GM18505 (cell line): Measurements from ENCODE around the gene CHI3L1.

ENCODE experiments used
- ATAC-seq: cut with Tn5 transposase; IDR thresholded peaks from one replicate; pipeline ENCODE4 v1.9.1; 2021; ENCODE audit not compliant: unreplicated experiment
- POLR2A ChIP-seq: IDR thresholded peaks from 4 replicates; pipeline ENCODE4 v1.6.1; 2011; ENCODE audit warnings: borderline replicate concordance; ENCODE audit not compliant: insufficient read depth, insufficient read length; ENCODE audit errors: extremely low read depth

CHI3L1 gene

DNA sequence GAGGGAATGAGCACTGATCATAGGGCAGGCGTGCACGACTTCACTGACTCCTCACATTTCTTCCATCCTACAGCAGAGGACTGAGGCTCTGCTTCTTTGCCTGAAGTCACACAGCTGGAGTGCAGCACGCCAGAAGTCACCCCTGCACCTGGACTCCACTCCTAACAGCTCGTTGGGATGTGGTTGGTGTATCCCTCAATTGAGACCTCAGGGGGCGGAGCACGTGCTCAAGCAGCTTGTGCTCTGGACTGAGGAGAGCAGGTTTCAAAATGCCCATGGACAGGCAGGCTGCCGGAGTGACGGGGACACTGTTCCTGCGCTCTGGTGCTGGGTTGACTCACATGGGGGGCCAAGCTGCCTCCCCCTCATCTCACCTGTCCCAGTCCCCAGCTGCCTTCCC, 29.1 kb upstream of the CHI3L1 start:
- TF ChIP-seq POLR2A: no peak
- ATAC-seq: no peak

DNA sequence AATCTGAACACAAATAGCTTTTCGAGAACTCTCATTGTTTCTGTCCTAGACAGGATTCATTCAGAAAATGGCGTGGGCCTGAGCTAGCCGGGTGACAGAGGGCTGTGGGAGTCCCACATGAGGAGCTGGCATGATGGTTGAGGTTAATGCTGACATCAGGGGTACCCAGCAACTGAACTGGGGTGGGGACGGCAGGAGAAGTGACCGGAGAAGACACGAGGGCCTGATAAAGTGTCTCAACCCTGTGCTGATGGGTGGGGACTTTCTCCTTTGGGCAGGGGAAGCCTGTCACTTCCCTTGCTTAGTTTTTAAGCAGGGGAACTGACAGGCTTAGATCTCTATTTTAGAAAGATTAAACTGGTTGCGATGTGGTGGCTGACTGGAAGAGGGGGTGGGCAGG, 28.4 kb upstream of the CHI3L1 start:
- no peak for ATAC-seq
- TF ChIP-seq POLR2A: no peak

DNA sequence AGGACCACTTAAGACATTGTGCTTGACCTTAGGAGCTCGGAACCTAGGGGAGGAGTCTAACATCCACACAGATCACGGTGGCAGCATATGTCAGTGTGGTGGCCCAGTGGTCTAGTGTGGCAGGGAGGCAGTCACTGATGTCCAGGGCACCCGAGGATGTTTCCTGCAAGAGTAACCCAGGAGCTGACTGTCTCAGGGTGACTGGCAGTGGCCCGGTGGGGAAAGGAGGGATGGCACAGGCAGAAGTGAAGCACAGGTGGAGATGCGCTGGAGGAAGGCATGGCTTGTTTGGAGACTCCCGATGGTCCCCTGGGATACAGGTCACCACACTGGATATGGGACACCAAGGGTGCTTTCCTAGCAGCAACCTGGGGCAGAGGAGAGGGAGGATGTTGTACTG, 26.6 kb upstream of the CHI3L1 start:
- no peak for ATAC-seq

DNA sequence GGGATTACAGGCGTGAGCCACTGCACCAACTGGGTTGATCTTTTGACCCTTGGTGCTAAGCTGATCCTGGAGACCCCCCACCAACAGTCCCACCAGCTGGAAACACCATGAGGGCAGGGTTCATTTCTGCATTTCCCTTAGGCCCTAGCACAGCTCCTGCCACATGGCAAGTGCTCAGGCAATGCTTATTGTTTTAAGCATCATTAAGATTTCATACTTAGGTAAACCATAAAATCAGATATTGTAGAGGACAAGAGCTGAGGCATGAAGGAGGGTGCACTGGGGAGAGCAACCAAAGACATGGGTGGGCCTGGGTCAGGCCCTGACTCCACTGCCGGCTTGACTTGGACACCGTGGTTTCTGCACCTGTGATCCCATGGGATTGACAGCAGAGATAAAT, 25.3 kb upstream of the CHI3L1 start:
- TF ChIP-seq POLR2A: no peak
- ATAC-seq: no peak

More for the DNA sequence above, 26.6 kb upstream of the CHI3L1 start:
- TF ChIP-seq POLR2A: no peak

DNA sequence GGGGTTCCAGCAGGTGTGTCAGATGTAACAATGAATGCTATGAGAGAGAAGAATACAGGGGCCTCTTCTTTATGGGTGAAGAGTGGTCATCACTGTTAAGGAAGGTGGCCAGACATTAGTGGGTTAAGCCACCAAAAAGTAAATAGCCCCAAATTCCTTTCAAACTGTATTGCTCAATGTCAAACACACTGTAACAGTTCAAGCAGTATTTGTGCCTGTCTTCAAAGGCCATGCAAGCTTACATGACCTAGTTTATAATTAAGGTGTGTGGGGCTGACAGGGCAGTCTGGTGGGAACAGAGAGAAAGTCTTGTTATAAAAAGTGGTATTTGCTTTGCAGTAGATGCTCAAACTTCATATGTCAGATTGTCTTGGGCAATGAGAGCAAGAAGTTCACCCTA, 24.5 kb upstream of the CHI3L1 start:
- no peak for TF ChIP-seq POLR2A
- ATAC-seq: no peak

DNA sequence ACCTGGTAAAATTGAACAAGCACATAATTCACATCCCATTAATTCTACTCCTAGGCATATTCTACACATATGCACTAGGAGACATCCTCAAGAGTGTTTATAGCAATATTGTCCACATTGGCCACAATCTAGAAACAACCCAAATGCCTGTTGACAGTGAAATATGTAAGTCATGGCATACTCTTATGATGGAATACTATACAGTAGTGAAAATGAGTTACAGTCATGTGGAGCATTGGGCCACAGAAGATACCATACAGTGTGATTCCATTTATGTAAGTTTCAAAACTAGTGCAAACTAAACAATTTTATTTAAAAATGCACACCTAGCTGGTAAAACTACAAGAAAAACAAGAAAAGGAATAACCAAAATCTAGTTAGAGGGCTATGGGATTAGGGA, 23.8 kb upstream of the CHI3L1 start:
- ATAC-seq: no peak
- no peak for TF ChIP-seq POLR2A

DNA sequence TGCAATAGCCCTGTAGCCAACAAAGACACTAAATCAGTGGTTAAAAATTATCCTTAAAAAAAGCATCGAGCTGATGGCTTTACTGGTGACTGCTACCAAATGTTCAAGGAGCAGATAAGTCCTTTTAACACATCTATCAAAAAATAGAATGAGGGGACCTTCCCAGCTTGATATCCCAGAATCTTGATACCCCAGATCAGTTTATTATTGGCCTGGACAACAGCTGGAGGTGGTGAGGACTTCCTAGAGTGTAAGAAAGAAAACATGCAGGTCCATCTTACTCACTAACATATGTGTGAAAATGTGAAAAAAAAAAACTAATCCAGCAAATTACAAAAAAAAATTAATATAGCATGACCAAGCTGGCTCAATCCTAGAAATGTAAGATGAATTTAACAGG, 21.7 kb upstream of the CHI3L1 start:
- no peak for ATAC-seq
- TF ChIP-seq POLR2A: no peak

DNA sequence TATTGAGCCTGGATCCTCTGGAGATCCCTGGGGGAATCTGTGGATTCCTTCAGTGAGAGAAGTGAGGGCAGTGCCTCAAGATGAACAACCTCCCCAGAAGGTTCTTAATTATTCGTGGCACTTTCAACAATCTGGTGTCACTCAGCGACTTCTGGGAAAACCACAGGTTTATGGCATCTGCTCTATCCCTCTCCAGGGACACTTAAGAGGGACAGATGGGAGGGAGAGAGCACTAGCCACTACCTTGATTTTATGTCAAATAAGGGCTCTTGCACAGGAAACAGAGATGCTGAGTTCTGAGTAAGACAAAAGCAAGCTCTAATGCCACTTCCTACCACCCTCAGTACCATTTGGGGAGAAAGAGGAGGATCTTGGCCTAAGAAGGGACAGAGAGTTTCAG, 21.2 kb upstream of the CHI3L1 start:
- TF ChIP-seq POLR2A: no peak
- no peak for ATAC-seq

DNA sequence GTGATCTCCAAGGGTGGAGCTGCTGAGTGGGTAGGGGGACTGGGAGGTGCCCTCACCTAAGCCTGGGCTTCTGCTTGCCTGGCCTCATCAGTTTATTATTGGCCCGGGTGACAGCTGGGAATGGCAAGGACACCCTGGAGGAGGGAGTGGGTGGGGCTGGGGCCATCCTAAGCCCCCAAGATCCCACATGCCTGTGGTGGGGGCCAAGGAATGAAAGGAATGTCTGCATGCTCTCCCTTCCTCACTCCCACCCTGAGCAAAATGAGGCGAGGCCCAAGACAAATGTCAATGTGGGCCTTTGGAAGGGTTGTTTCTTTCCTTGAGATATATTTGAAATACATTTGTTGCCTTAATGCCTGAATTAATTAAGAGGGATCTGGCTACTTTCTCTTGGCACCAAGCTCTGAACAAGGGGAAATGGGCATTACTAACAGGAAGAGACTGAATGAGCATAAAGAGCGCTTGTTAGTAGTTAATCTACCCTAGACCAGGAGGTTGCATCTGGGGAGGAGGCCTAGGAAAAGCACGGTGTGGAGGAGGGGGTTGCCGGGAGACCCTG, 19.7 kb upstream of the CHI3L1 start:
- no peak for ATAC-seq
- TF ChIP-seq POLR2A: no peak

DNA sequence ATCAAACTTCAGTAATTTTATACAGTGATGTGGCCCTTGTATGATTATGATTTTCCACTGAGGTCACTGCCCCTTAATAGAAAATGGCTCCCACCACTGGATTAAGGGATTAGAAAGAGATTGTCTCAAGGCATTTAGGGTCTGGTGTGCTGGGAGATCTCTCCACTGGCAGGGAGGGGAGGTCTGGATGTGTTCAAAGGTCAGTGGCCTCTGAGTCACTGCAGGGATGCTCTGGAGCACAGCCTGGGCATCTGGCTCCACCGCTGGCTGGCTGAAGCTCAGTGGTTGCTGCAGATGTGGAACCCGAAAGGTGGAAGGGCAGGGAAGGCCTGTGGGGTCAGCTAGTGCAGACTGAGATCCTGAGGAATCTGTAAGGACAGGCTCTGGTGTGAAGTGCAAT, 18.3 kb upstream of the CHI3L1 start:
- ATAC-seq: no peak
- no peak for TF ChIP-seq POLR2A

DNA sequence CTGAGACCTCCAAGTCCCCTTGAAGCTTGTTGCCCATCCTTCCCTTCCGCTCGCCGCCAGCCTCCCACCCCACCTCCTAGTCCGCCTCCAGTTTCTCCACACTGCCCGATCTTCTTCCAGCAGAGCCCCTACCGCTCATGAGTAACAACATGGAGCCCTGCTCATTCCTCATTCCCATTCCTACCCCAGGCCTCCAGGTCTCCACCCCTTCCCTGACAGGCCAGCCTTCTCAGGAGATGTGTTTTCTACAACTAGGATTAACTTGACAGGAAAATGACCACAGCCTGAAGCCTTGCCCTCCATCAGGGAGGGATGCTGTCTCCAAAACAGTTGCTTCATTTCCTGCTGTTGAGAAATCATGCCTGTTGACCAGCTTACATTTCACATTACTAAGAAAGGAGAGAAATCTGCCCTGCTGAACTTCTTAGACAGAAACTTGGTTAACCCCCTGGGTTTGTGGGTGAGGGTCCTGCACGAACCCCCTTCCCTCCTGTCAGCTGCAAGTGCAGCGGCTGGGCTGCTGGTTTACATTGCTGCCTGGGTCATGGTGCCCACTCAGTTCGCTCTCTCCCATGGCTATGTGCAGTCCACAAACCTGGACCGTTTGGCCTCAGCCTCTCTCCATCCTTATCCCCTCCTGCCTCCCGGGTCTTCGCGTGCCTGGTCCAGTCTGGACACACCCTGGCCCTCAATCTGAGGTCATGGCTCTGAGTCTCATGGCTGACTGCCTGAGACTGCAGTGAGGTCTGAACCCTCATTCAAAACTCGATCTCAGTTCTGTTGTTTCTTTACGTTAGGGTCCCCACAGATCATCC, 16.1 kb upstream of the CHI3L1 start:
- no peak for ATAC-seq
- TF ChIP-seq POLR2A: no peak

DNA sequence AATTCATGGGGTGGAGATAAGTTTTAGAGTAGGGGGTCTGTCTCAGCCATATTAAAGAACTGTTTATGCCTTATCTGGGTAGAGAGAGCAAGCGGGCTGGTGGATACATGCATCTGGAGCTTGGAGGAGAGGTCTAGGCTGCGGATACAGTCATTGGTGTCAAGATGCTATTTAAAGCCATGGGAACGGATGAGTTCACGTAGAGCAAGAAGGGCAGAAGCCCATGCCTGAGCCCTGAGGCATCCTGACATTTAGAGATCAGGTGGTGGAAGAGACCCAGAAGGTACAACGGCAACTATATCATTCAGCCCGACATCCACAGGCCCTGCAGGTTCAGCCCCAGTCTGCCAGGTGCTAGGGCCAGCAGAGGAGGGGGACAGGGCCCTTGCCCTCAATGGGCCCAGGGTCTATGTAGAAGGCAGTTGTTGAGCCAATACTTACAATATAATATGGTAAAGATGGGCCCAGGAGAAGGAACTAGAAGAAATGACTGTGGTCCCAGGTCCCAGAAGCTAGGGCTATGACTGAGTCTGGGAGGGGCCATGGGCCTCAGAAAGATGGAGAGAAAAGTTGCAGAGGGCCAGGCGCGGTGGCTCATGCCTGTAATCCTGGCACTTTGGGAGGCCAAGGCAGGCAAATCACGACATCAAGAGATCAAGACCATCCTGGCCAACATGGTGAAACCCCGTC, 15.2 kb upstream of the CHI3L1 start:
- ATAC-seq: no peak
- no peak for TF ChIP-seq POLR2A

DNA sequence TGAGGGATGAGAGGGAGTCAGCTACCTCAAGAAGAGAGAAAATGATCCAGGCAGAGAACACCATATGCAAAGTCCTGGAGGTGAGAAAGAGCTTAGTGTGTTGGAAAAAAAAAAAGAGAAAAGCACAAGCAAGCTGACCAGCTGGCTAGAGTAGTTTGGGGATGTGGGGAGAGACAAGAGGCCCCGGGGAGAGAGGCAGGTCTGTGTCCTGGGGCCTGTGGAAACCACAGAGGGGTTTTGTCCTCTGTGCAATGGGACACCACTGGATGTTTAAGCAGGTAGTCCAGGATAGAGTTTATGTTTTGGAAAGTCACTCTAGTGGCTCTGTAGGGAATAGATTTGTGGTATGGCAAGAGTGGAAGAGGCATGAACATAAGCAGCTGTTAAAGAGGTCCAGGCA, 14.4 kb upstream of the CHI3L1 start:
- no peak for ATAC-seq
- TF ChIP-seq POLR2A: no peak
